Caco-2 (cell line): ENCODE results near the gene RAB11FIP4. TPM values are rescaled to one million over a fixed set of nuclear protein-coding genes. Genes with fewer than 3 reads are reported as not detected.

ENCODE experiments used
- BruUV-seq: library from RNA; stranded (reverse); fragments of 400-500 nt; replicated peaks from 2 replicates; lab custom pipeline; 2021; lab: Mats Ljungman, UMichigan
- CTCF ChIA-PET: fragments of 300-600 bp; sonication (Branson Sonifier 250); formaldehyde crosslinking; loops from one replicate; lab custom pipeline; 2022; ENCODE audit warnings: antibody characterized with exemption; lab: Charles Lee
- POLR2A ChIA-PET: fragments of 300-600 bp; sonication (Branson Sonifier 250); formaldehyde crosslinking; loops from one replicate; lab custom pipeline; 2022; ENCODE audit warnings: antibody characterized with exemption; lab: Charles Lee
- DNase-seq, 2 experiments: peaks; one replicate each; pipeline versions ENCODE4 v3.0.0 to v3.0.0-alpha.2; 2020 to 2022
- H3K27me3 ChIP-seq: replicated peaks from 2 replicates; pipeline ENCODE4 v1.6.0; 2011; ENCODE audit warnings: low read length; ENCODE audit not compliant: control insufficient read depth, insufficient read depth
- H3K36me3 ChIP-seq: 2 replicates; pipeline ENCODE4 v1.5.1; 2011; ENCODE audit warnings: low read length; ENCODE audit not compliant: control insufficient read depth, insufficient read depth
- H3K4me1 ChIP-seq: fragments of 250-450 bp; sonication (Bioruptor Pico); 2 replicates; pipeline ENCODE4 v1.5.1; 2020; ENCODE audit warnings: mild to moderate bottlenecking
- H3K4me3 ChIP-seq: 2 replicates; pipeline ENCODE4 v1.5.1; 2011; ENCODE audit warnings: low read depth, mild to moderate bottlenecking, control low read depth, low read length
- H3K9me3 ChIP-seq: fragments of 250-450 bp; sonication (Bioruptor Pico); 2 replicates; pipeline ENCODE4 v1.5.1; 2020; ENCODE audit warnings: mild to moderate bottlenecking, moderate library complexity
- H3K27ac Mint-ChIP-seq: one replicate; pipeline ENCODE4 v1.8.0; 2022; ENCODE audit warnings: mixed read lengths; ENCODE audit not compliant: unreplicated experiment
- H3K27me3 Mint-ChIP-seq: one replicate; pipeline ENCODE4 v1.8.0; 2022; ENCODE audit warnings: mixed read lengths; ENCODE audit not compliant: insufficient read depth, unreplicated experiment
- H3K36me3 Mint-ChIP-seq: one replicate; pipeline ENCODE4 v1.8.0; 2022; ENCODE audit warnings: mild to moderate bottlenecking, mixed read lengths; ENCODE audit not compliant: insufficient read depth, unreplicated experiment
- H3K4me1 Mint-ChIP-seq: one replicate; pipeline ENCODE4 v1.8.0; 2022; ENCODE audit warnings: low read depth, mixed read lengths; ENCODE audit not compliant: unreplicated experiment
- H3K4me3 Mint-ChIP-seq: one replicate; pipeline ENCODE4 v1.8.0; 2022; ENCODE audit warnings: mild to moderate bottlenecking, moderate library complexity, mixed read lengths; ENCODE audit not compliant: unreplicated experiment
- H3K9me3 Mint-ChIP-seq: one replicate; pipeline ENCODE4 v1.8.0; 2022; ENCODE audit warnings: mixed read lengths; ENCODE audit not compliant: unreplicated experiment
- CTCF ChIP-seq, 2 experiments: fragments of 200-600 bp in 1 of 2; IDR thresholded peaks; 1 replicate in 1 of 2; 2 replicates in 1 of 2; pipeline versions ENCODE4 v1.5.1 to v1.8.0; 2011 to 2022; ENCODE audit warnings: antibody characterized with exemption in 1 of 2, control low read depth in 1 of 2, inconsistent platforms in 1 of 2, low read depth in 1 of 2, low read length in 1 of 2, mild to moderate bottlenecking in 1 of 2, moderate library complexity in 1 of 2; ENCODE audit not compliant: insufficient read depth in 1 of 2, severe bottlenecking in 1 of 2, unreplicated experiment in 1 of 2
- intact Hi-C: fragments of 100-400 bp; cut with micrococcal nuclease; formaldehyde crosslinking; loops from one replicate; pipeline ENCODE4 v1.10.0; 2022; ENCODE audit not compliant: unreplicated experiment
- total RNA-seq: library from RNA; stranded (reverse); gene quantifications from 2 replicates; pipeline ENCODE4 v1.2.3, GENCODE V29; 2022

RAB11FIP4 gene
- total RNA-seq, 1 experiment from 2014 or later = 90.3 TPM

- peaks cover 43% of the 10 kb centered on the region for H3K36me3 Mint-ChIP-seq
- ChIA-PET POLR2A (no interaction called here), CTCF (no interaction called here)
- peaks cover 13% of the 10 kb centered on the region for H3K4me1 Mint-ChIP-seq
- no peak overlapping the region for H3K4me3 Mint-ChIP-seq
- intact Hi-C loops = no loop called here
- DNase-seq = no peak
- Histone ChIP-seq H3K4me1 (no peaks in the 10 kb centered on the region), H3K9me3 (no peaks in the 10 kb centered on the region), H3K4me3 (no peak overlapping the region), H3K27me3 (no peaks in the 10 kb centered on the region), H3K36me3 (peaks cover 2% of the 10 kb centered on the region)
- H3K27ac Mint-ChIP-seq = no peak overlapping the region
- no peak for TF ChIP-seq CTCF (IDR thresholded peaks at IDR 0.05; ENCODE audit: insufficient read depth in 1 of 2, low read depth in 1 of 2, low read length in 1 of 2, severe bottlenecking in 1 of 2, unreplicated experiment in 1 of 2)
- H3K27me3 Mint-ChIP-seq = no peaks in the 10 kb centered on the region
- no TSS peak for BruUV-seq
- no peaks in the 10 kb centered on the region for H3K9me3 Mint-ChIP-seq
These were observed 145.0 kb downstream of the RAB11FIP4 start for GRCh38 chr17:31536451-31536850.

- CTCF ChIA-PET = interaction anchor here (0.6 to 1.3 kb wide), 2 partner anchors 10 to 45 kb away, joined by 4 read pairs; no protein-coding TSS in a partner anchor
- TF ChIP-seq CTCF (IDR thresholded peaks at IDR 0.05; ENCODE audit: insufficient read depth in 1 of 2, low read depth in 1 of 2, low read length in 1 of 2, severe bottlenecking in 1 of 2, unreplicated experiment in 1 of 2) = no peak
- POLR2A ChIA-PET = no interaction called here
These were observed 146.1 kb downstream of the RAB11FIP4 start for GRCh38 chr17:31537565-31538011.

GRCh38 chr17:31538080-31538762 lies 146.7 kb downstream of the RAB11FIP4 start:
- peaks cover 13% of the 10 kb centered on the region for H3K4me1 Mint-ChIP-seq
- peaks cover 26% of the 10 kb centered on the region for H3K36me3 Mint-ChIP-seq
- POLR2A ChIA-PET = no interaction called here
- Histone ChIP-seq H3K4me3 (no peak overlapping the region), H3K27me3 (no peaks in the 10 kb centered on the region), H3K4me1 (no peaks in the 10 kb centered on the region), H3K36me3 (no peaks in the 10 kb centered on the region; the same call in 1 of the 2 replicates), H3K9me3 (no peaks in the 10 kb centered on the region)
- DNase-seq = no peak
- no peaks in the 10 kb centered on the region for H3K9me3 Mint-ChIP-seq
- H3K4me3 Mint-ChIP-seq = no peak overlapping the region
- intact Hi-C loops = no loop called here
- CTCF ChIA-PET = interaction anchor here (0.6 to 1.3 kb wide), 2 partner anchors 11 to 45 kb away, joined by 4 read pairs; no protein-coding TSS in a partner anchor
- BruUV-seq = no TSS peak
- H3K27ac Mint-ChIP-seq = no peak overlapping the region
- H3K27me3 Mint-ChIP-seq = no peaks in the 10 kb centered on the region
- TF ChIP-seq CTCF (IDR thresholded peaks at IDR 0.05; ENCODE audit: insufficient read depth in 1 of 2, low read depth in 1 of 2, low read length in 1 of 2, severe bottlenecking in 1 of 2, unreplicated experiment in 1 of 2) = no peak

More at GRCh38 chr17:31537565-31538011, 146.1 kb downstream of the RAB11FIP4 start:
- H3K27me3 ChIP-seq = no peaks in the 10 kb centered on the region
- intact Hi-C loops = no loop called here
- no peak overlapping the region for H3K27ac Mint-ChIP-seq
- no peaks in the 10 kb centered on the region for H3K9me3 ChIP-seq
- H3K27me3 Mint-ChIP-seq = no peaks in the 10 kb centered on the region
- no peak for DNase-seq
- peaks cover 13% of the 10 kb centered on the region for H3K4me1 Mint-ChIP-seq
- no peaks in the 10 kb centered on the region for H3K9me3 Mint-ChIP-seq
- no peak overlapping the region for H3K4me3 Mint-ChIP-seq
- H3K4me1 ChIP-seq = no peaks in the 10 kb centered on the region
- H3K36me3 ChIP-seq = no peaks in the 10 kb centered on the region; the same call in 1 of the 2 replicates
- no peak overlapping the region for H3K4me3 ChIP-seq
- peaks cover 31% of the 10 kb centered on the region for H3K36me3 Mint-ChIP-seq
- no TSS peak for BruUV-seq
